CMK (cell line): Measurements from ENCODE around the gene ONECUT2.

ENCODE experiments used
- DNase-seq: peaks from one replicate; pipeline ENCODE4 v3.0.0-alpha.2; 2010; ENCODE audit warnings: low read depth

ONECUT2 gene

DNA sequence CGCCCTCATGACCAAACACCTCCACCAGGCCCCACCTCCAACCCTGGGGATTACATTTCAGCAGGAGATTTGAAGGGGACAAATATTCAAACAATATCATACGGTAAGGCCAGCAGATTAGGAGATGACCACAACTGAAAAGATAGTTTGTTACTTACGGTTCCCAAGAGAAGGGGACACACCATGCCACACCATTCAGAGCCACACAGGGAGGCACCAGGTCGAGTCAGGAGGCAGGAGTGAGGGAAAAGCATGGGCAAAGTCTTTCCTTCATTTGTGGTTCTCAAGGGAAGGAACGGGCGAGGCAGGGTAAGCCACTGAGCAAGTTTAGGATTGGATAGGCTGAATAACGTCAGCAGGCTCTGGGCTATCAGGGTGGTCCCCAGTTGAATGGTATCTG is 94.0 kb downstream of the ONECUT2 start:
- DNase-seq, result no peak

DNA sequence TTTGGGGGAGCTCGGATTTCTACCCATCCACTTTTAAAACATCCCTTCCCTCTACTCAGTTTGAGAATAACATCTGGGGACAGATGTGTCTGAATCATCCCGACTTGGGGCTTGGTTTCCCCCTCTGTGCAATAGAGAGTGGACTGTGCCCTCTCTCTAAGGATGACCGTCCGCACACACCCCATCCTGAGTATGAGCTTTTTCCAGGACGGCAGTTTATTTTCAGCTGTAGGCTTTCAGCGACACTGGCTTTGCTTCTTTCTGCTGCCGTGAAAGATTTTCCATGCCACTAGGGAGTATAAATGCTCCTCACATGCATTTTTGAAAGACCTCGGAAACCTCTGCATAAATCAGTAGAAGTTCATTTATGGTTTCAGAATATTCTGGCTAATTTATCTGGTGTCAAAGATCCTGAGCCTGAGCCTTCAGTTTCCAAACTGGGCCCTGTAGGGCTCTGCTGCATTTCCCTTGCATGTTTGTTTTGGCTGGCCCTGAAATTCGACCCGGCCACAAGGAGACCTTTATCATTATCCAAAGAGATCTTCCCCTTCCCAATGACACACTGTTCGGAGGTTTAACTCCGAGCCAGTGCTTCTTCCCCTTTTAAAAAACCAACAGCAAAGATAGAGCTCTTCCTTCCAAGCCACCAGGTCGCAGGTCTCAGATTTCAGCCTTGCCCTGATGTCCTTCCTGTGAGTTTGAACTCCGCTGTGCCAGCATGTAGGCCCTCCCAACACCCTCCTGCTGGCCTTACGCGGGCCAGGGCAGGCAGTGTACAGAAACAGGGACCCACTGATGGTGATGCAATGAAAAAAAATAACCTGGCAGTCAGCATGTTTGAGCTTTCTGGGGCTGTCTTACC is 98.1 kb downstream of the ONECUT2 start:
- no peak for DNase-seq

DNA sequence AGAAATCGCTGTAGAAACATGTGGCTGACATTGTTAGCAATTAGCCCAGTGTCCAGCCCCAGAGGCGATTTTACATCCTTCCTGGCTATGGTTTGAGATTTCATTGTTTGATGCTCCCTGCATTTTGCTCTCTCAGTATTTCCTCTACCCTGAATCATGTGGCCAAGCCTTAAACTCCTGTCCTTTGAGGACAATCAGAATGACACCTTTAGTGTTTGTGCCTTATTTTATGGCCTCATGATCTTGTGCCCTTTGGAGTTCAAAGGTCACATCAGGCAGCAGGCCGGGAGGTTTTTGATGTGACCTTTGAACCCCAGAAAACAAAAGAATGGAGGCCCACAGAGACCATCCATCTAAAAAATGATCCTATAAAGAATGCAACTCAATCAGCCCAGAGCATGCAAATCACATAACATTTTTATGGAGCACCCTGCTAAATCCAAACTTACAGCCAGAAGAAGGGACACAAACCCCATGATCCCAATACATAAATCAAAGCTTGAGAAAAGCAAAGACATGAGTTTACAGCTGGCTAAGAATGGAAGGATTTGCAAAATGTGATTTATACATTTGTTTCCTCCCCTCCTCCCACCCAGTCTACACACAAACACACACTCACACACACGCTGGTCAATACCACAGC is 98.8 kb downstream of the ONECUT2 start:
- DNase-seq, result no peak

DNA sequence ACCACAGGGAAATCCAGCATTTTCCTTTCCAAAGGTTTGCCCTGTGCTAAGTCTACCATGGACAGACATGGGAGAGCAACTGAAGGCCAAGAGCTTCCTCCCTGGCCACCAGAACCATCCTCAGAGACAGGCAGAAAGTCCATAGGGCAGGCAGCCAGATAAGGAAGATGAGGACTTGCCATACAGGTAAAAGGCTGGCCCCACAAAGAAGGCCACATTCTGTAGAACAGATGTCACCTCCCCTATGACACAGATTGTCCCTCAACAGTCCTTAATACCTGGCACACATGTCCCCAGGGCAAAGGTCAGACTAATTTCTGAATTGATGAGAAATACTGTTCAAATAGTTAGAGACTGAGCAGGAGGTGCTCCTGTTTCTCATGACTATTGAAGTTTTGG is 99.3 kb downstream of the ONECUT2 start:
- DNase-seq, result no peak

DNA sequence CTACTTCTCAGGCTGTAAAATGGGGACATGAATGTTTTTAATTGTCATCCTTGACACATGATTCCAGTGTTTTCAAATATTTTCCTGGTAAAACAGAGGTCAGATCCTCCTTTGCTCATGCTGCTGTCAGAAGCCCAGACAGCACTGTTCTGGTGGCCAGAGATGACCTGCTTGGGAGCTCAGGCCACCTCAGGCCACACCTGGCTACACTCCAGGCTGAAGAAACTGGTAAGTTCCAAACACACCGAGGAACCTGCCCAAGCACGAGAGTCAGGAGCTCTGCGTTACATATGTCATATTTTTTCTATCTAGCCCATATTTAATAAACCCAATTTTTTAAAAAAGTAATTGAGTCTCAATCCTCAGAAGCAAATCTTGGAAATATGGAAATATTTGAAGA is 103.4 kb downstream of the ONECUT2 start:
- no peak for DNase-seq

DNA sequence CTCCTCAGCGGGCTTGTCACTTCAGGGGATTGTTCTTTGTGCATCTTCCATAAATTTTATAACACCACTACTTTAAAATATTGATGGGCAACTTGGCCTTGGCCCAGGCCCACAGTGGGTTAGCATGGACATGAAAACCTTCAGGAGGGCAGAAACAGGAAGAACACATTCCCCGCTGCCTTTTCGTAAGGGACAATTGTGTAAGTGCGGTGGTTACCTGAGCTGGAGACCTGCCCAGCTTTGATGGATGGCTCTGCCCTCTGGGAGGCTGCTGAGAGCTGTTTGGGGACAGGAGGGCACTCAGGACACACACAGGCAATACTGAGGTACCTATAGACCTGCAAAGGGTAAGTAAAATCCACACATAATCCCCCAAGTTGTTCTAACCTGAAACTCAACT is 104.5 kb downstream of the ONECUT2 start:
- DNase-seq, result no peak
